ENCODE data around the gene ZNF70.

DNA sequence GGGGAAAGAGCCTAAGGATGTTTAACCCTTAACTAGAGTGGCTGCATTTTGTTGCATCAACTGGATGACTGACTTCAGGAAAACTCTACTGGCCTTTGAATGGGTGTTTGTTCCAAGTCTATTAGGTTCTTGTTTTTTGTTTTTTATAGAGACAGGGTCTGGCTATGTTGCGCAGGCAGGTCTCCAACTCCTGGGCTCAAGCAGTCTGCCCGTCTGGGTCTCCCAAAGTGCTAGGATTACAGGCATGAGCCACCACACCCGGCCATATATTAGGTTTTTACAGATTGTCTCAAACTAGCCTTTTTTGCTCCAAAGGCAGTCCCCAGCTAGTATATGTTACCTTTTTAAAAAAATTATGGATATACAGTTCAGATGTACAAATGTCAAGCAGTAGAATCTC lies 37.0 kb upstream of the ZNF70 start:
- TF ChIP-seq CTCF (CRISPR knock-in tag; IDR thresholded peaks at IDR 0.05): no peak
- TF ChIP-seq ELF4 (CRISPR knock-in tag; IDR thresholded peaks at IDR 0.05; ENCODE audit: borderline replicate concordance): no peak
- no peak for TF ChIP-seq EZH2 (conservative IDR thresholded peaks at IDR 0.05; ENCODE audit: low read depth, low read length)
- no peak for TF ChIP-seq MBD4 (IDR thresholded peaks at IDR 0.05; ENCODE audit: borderline replicate concordance, low read length)
- no peak for TF ChIP-seq SUZ12 (IDR thresholded peaks at IDR 0.05; ENCODE audit: low read depth, low read length)
